Measurements from ENCODE around the gene NUAK2. TPM values are rescaled to one million over a fixed set of nuclear protein-coding genes. Genes with fewer than 3 reads are reported as not detected.
"Not testable (repeated sequence)": the region's sequence is repeated elsewhere in the genome, so short reads cannot be mapped to it uniquely, and the experiment has no call there.

NUAK2 gene
- total RNA-seq, 2 donors from 2014 or later = 11.2 to 20.8 TPM

DNA sequence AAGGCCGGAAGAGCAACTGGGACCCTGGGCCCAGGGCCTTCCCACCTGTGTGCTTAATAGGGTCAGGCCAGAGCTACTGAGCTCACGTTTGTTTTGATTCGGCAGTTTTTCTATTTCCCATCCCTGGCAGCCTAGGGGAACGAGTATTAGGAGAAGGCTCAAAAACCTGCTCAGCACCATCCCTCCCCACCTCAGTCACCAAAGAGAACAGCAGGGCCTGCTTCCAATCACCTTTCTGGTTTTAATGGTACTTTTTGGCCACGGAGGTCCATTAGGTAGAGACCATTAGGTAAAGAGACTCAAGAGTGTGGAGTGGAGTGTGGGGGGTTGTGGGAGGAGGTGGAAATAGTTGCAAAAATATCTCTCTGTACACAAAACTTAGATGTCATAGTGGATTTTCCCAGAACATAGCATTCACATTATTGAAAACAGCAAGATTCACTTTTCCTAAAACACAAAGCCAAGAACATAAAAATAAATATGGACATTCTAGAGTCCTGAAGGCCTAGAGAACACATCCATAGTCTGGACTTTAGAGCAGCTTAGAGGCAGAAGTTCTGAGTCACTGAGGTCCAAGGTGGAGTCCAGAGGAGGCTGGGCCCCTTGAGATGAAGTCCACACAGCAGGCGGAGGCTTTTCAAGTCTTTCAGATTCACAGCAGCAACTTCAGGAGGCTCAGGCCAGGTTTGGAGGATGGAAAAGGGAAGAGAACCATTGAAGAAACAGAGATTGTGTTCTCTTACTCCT is 19.5 kb downstream of the NUAK2 start:
- H3K27ac ChIP-seq = peak overlapping the region; percentile 82 to 91 (median 86)
- no peak for DNase-seq
- intact Hi-C loops (cut with DNase I) = no loop called here
- WGBS, 2 donors = 31 to 34% methylated on average over 6 of the region's 6 CpGs
- peaks cover 0 to 27% of the 10 kb centered on the region in 2 donors for H3K36me3 ChIP-seq (replicated peaks in 1 of 2; ENCODE audit: insufficient read depth in 1 of 2, low read depth in 2 of 2)
- ATAC-seq = peak; percentile 0
- no peaks in the 10 kb centered on the region for H3K9me3 ChIP-seq
- TF ChIP-seq, protein P1, sequence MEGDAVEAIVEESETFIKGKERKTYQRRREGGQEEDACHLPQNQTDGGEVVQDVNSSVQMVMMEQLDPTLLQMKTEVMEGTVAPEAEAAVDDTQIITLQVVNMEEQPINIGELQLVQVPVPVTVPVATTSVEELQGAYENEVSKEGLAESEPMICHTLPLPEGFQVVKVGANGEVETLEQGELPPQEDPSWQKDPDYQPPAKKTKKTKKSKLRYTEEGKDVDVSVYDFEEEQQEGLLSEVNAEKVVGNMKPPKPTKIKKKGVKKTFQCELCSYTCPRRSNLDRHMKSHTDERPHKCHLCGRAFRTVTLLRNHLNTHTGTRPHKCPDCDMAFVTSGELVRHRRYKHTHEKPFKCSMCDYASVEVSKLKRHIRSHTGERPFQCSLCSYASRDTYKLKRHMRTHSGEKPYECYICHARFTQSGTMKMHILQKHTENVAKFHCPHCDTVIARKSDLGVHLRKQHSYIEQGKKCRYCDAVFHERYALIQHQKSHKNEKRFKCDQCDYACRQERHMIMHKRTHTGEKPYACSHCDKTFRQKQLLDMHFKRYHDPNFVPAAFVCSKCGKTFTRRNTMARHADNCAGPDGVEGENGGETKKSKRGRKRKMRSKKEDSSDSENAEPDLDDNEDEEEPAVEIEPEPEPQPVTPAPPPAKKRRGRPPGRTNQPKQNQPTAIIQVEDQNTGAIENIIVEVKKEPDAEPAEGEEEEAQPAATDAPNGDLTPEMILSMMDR (IDR thresholded peaks at IDR 0.05) = no peak
- TF ChIP-seq POLR2A (IDR thresholded peaks at IDR 0.05) = no peak
- no peaks in the 10 kb centered on the region for H3K27me3 ChIP-seq
- no peak overlapping the region for H3K4me3 ChIP-seq
- H3K4me1 ChIP-seq = peaks cover 23% of the 10 kb centered on the region

DNA sequence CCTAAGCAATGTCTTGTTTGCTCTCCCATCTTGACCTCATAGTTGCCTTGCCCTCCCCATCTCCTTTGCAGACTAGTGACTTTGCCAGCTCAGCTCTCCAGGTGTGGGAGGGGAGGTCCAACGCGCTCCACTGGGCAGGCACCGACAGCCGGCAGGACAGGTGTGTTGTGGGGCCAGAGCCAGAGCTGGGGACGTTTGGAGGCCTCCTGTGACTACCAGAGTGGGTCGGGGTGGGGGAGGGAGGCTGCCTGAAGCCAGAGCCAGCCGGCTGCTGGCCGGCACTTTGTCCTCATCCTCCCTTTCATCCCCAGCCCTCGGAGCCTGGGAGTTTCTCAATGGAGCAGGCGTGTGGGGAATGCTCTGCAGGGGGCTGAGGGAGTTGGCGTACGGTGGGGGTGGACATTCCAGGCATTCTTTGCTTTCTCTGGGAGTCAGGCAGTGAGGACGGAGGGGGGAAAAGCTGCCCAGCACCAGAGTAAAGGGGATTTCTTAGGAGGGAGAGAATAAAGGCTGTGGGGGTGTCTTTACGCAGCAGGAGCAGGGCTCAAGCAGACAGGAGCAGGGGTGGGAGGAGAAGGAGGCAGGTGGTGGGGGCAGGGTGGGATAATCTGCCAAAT is 20.2 kb downstream of the NUAK2 start:
- Histone ChIP-seq H3K27me3 (no peaks in the 10 kb centered on the region), H3K27ac (peak overlapping the region; percentile 82 to 91 (median 86)), H3K4me3 (no peak overlapping the region), H3K4me1 (peaks cover 23% of the 10 kb centered on the region), H3K9me3 (no peaks in the 10 kb centered on the region), H3K36me3 (replicated peaks in 1 of 2; ENCODE audit: insufficient read depth in 1 of 2, low read depth in 2 of 2) (peaks cover 0 to 21% of the 10 kb centered on the region in 2 donors)
- intact Hi-C loops (cut with DNase I) = no loop called here
- TF ChIP-seq POLR2A (IDR thresholded peaks at IDR 0.05) = peak; percentile 13 to 54 (median 37)
- TF ChIP-seq, protein P1 (IDR thresholded peaks at IDR 0.05) = no peak
- 15 to 16% methylated on average over 4 to 14 of the region's 14 CpGs for WGBS, 2 donors
- peak; percentile 89 for ATAC-seq
- peak; percentile 92 to 98 (median 98) for DNase-seq

DNA sequence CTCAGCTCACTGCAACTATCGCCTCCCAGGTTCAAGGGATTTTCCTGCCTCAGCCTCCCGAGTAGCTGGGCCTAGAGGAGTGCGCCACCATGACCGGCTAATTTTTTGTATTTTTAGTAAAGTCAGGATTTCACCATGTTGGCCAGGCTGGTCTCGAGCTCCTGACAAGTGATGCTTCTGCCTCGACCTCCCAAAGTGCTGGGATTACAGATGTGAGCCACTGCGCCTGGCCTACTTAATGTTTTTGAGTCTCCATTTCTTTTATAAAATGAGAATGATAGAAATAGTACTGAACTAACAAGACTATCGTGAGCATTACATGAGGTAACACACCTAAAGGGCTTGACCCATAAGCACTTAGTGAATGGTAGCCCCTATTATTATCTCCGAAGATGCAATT is 21.4 kb downstream of the NUAK2 start:
- DNase-seq (no peak), ATAC-seq (no peak)
- Histone ChIP-seq H3K36me3 (replicated peaks in 1 of 2; ENCODE audit: insufficient read depth in 1 of 2, low read depth in 2 of 2) (peaks cover 0 to 12% of the 10 kb centered on the region in 2 donors), H3K4me1 (peaks cover 23% of the 10 kb centered on the region), H3K9me3 (no peaks in the 10 kb centered on the region), H3K27me3 (no peaks in the 10 kb centered on the region), H3K27ac (peak overlapping the region in 3 of 4 donors; percentile 85 to 91 (median 86)), H3K4me3 (no peak overlapping the region)
- TF ChIP-seq POLR2A (IDR thresholded peaks at IDR 0.05) = no peak
- TF ChIP-seq, protein P1 (IDR thresholded peaks at IDR 0.05) = no peak
- 83 to 89% methylated on average over 9 of the region's 9 CpGs for WGBS, 2 donors
- intact Hi-C loops (cut with DNase I) = no loop called here

DNA sequence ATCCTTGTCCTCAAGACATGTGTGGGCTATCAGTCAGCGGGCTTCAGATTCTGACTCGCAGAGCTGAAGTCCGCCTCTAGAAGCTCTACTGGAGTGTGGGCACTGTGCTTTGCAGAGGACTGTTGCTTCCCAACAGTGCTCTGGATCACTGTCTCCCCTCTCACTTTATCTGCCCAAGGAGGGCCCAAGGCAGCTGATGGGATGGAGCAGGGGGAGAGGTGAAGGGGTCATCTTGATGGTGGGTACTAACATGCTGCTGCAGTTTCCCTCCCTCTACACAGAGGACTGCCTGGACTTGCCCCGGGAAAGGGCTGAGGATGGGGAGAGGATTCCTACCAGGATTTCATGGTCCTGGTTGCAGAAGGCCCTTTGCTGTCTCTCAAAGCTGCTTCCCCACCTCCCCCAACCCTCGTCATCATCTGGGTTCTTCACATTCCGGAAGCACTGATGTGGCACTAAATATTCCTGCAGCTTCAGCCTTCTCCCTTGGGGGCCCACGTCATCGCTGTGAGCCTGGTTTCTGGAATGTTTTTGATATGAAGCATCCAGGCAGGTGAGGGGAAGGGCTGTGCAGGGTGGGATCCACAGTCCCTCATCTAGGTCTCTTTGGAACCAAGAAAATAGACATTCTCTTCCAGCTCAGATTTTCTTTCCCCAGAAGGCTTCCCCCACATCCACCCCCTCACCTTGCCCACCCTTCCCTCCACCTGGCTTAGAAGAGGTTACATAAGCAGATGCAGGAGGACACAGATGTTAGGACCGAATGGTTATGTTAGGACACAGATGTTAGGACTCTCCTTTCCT is 23.2 kb downstream of the NUAK2 start:
- H3K36me3 ChIP-seq (replicated peaks in 1 of 2; ENCODE audit: insufficient read depth in 1 of 2, low read depth in 2 of 2) = peaks cover 0 to 3% of the 10 kb centered on the region in 2 donors
- H3K27me3 ChIP-seq = no peaks in the 10 kb centered on the region
- TF ChIP-seq, protein P1 (IDR thresholded peaks at IDR 0.05) = no peak
- peak in 2 of 3 donors; percentile 40 to 51 for TF ChIP-seq POLR2A (IDR thresholded peaks at IDR 0.05)
- WGBS, 2 donors = 65 to 73% methylated on average over 9 of the region's 9 CpGs
- DNase-seq (peak; percentile 51 to 71 (median 64)), ATAC-seq (peak; percentile 22)
- H3K4me1 ChIP-seq = peaks cover 39% of the 10 kb centered on the region
- H3K27ac ChIP-seq = peak overlapping the region; percentile 54 to 85 (median 66)
- intact Hi-C loops (cut with DNase I) = no loop called here
- no peaks in the 10 kb centered on the region for H3K9me3 ChIP-seq
- no peak overlapping the region for H3K4me3 ChIP-seq

DNA sequence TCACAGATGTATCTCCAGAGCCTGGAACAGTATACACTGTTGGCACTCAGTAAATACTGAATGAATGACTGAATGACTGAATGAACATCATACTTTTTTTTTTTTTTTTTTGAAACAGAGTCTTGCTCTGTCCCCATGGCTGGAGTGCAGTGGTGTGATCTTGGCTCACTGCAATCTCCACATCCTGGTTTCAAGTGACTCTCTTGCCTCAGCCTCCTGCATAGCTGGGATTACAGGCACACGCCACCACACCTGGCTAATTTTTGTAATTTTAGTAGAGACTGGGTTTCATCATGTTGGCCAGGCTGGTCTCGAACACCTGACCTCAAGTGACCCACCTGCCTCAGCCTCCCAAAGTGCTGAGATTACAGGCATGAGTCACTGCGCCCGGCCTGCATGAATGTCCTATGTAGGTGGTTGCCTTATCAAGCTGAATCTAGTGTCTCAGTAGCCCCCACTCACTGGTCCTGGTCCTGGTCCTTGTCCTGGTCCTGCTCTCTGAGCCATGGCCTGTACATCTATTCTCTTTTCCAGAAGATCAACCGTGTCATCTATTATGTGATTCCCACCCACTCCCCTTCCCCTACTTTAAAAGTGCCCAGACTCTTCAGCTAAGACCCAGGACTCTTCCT is 23.9 kb downstream of the NUAK2 start:
- H3K27me3 ChIP-seq; DNase-seq; H3K4me3 ChIP-seq; ATAC-seq; H3K9me3 ChIP-seq; intact Hi-C loops (cut with DNase I); H3K36me3 ChIP-seq (replicated peaks in 1 of 2; ENCODE audit: insufficient read depth in 1 of 2, low read depth in 2 of 2): not testable (repeated sequence)
- WGBS, 2 donors = 90 to 95% methylated on average over 5 of the region's 5 CpGs
- peak overlapping the region in 3 of 4 donors; percentile 54 to 85 (median 76) for H3K27ac ChIP-seq
- peaks cover 39% of the 10 kb centered on the region for H3K4me1 ChIP-seq

Measured in body of pancreas (tissue), 4 donors.